H9 (cell line): ENCODE data around the gene KLRD1. TPM values are rescaled to one million over a fixed set of nuclear protein-coding genes. Genes with fewer than 3 reads are reported as not detected.
"Not testable (repeated sequence)": the region's sequence is repeated elsewhere in the genome, so short reads cannot be mapped to it uniquely, and the experiment has no call there.

Source experiments
- DNase-seq: peaks from one replicate; pipeline ENCODE4 v3.0.0-alpha.2; 2017
- H2AFZ ChIP-seq: one replicate; pipeline ENCODE4 v1.6.1; 2013; ENCODE audit warnings: mild to moderate bottlenecking, low read length, control low read depth, moderate library complexity
- H2AK5ac ChIP-seq: 2 replicates; pipeline ENCODE4 v1.6.1; 2013; ENCODE audit warnings: low read length, control low read depth, mixed read lengths; ENCODE audit not compliant: insufficient read length
- H2BK120ac ChIP-seq: one replicate; pipeline ENCODE4 v1.6.1; 2013; ENCODE audit warnings: low read depth, mild to moderate bottlenecking, low read length, control low read depth, inconsistent platforms; ENCODE audit not compliant: poor library complexity, severe bottlenecking
- H2BK12ac ChIP-seq: 2 replicates; pipeline ENCODE4 v1.6.1; 2013; ENCODE audit warnings: low read length, control low read depth, mixed read lengths, low read depth; ENCODE audit not compliant: insufficient read length
- H2BK15ac ChIP-seq: 2 replicates; pipeline ENCODE4 v1.6.1; 2013; ENCODE audit warnings: low read depth, low read length, control low read depth
- H2BK20ac ChIP-seq: one replicate; pipeline ENCODE4 v1.6.1; 2013; ENCODE audit warnings: low read depth, mild to moderate bottlenecking, low read length, control low read depth, inconsistent platforms; ENCODE audit not compliant: poor library complexity, severe bottlenecking
- H2BK5ac ChIP-seq: 2 replicates; pipeline ENCODE4 v1.6.1; 2013; ENCODE audit warnings: low read length, control low read depth, mixed read lengths; ENCODE audit not compliant: insufficient read length
- H3K14ac ChIP-seq: 2 replicates; pipeline ENCODE4 v1.6.1; 2013; ENCODE audit warnings: low read length, control low read depth; ENCODE audit not compliant: insufficient read depth
- H3K18ac ChIP-seq: 2 replicates; pipeline ENCODE4 v1.6.1; 2013; ENCODE audit warnings: low read depth, mild to moderate bottlenecking, mixed read lengths, low read length, control low read depth; ENCODE audit not compliant: insufficient read length
- H3K23ac ChIP-seq: 2 replicates; pipeline ENCODE4 v1.6.1; 2013; ENCODE audit warnings: low read length, control low read depth, mixed read lengths, low read depth; ENCODE audit not compliant: insufficient read length
- H3K23me2 ChIP-seq: 2 replicates; pipeline ENCODE4 v1.6.1; 2013; ENCODE audit warnings: low read depth, mild to moderate bottlenecking, mixed read lengths, low read length, control low read depth; ENCODE audit not compliant: insufficient read length, poor library complexity, severe bottlenecking
- H3K27ac ChIP-seq: 2 replicates; pipeline ENCODE4 v1.5.1; 2013; ENCODE audit warnings: low read length, control low read depth, mixed read lengths, low read depth; ENCODE audit not compliant: insufficient read length
- H3K27me3 ChIP-seq: 2 replicates; pipeline ENCODE4 v1.6.1; 2013; ENCODE audit warnings: low read length, control low read depth, inconsistent platforms; ENCODE audit not compliant: insufficient read depth
- H3K4ac ChIP-seq: 2 replicates; pipeline ENCODE4 v1.6.1; 2013; ENCODE audit warnings: low read depth, mild to moderate bottlenecking, control low read depth, inconsistent platforms, low read length, moderate library complexity
- H3K4me1 ChIP-seq: 2 replicates; pipeline ENCODE4 v1.6.1; 2013; ENCODE audit warnings: low read length, control low read depth, inconsistent platforms; ENCODE audit not compliant: insufficient read depth
- H3K4me2 ChIP-seq: 2 replicates; pipeline ENCODE4 v1.6.1; 2013; ENCODE audit warnings: low read length, control low read depth, mixed read lengths; ENCODE audit not compliant: insufficient read length, insufficient read depth
- H3K56ac ChIP-seq: 2 replicates; pipeline ENCODE4 v1.6.1; 2013; ENCODE audit warnings: low read depth, mild to moderate bottlenecking, mixed read lengths, low read length, control low read depth; ENCODE audit not compliant: insufficient read length
- H3K79me1 ChIP-seq: 2 replicates; pipeline ENCODE4 v1.6.1; 2013; ENCODE audit warnings: low read depth, mild to moderate bottlenecking, moderate library complexity, low read length, control low read depth, inconsistent platforms; ENCODE audit not compliant: insufficient read depth, poor library complexity, severe bottlenecking
- H3K79me2 ChIP-seq: 2 replicates; pipeline ENCODE4 v1.6.1; 2013; ENCODE audit warnings: low read length, control low read depth, inconsistent platforms; ENCODE audit not compliant: insufficient read depth
- H3K9ac ChIP-seq: 2 replicates; pipeline ENCODE4 v1.6.1; 2013; ENCODE audit warnings: low read length, control low read depth, mixed read lengths; ENCODE audit not compliant: insufficient read length; ENCODE audit errors: extremely low read depth
- H3K9me3 ChIP-seq: one replicate; pipeline ENCODE4 v1.6.1; 2013; ENCODE audit warnings: low read depth, low read length, inconsistent platforms; ENCODE audit not compliant: control insufficient read depth
- H3T11ph ChIP-seq: one replicate; pipeline ENCODE4 v1.6.1; 2013; ENCODE audit warnings: mild to moderate bottlenecking, low read length, control low read depth, inconsistent platforms
- H4K20me1 ChIP-seq: one replicate; pipeline ENCODE4 v1.6.1; 2013; ENCODE audit not compliant: control insufficient read depth, insufficient read length, insufficient read depth
- H4K5ac ChIP-seq: 2 replicates; pipeline ENCODE4 v1.6.1; 2013; ENCODE audit warnings: low read depth, mild to moderate bottlenecking, mixed read lengths, low read length, control low read depth; ENCODE audit not compliant: insufficient read length
- H4K8ac ChIP-seq: replicated peaks from 2 replicates; pipeline ENCODE4 v1.6.1; 2013; ENCODE audit warnings: low read length, control low read depth, mixed read lengths, low read depth; ENCODE audit not compliant: insufficient read length
- H4K91ac ChIP-seq: 2 replicates; pipeline ENCODE4 v1.6.1; 2013; ENCODE audit warnings: low read depth, mild to moderate bottlenecking, moderate library complexity, mixed read lengths, low read length, control low read depth; ENCODE audit not compliant: insufficient read length
- H3K27ac Mint-ChIP-seq, 3 experiments: 2 replicates in 2 of 3; 3 replicates in 1 of 3; pipeline ENCODE4 v1.8.0; 2020 to 2021; ENCODE audit warnings: mixed read lengths in 3 of 3, mild to moderate bottlenecking in 1 of 3, moderate library complexity in 1 of 3
- H3K27me3 Mint-ChIP-seq: 2 replicates; pipeline ENCODE4 v1.8.0; 2021; ENCODE audit warnings: low read depth, mild to moderate bottlenecking, moderate library complexity, mixed read lengths
- H3K36me3 Mint-ChIP-seq, 3 experiments: 2 replicates in 2 of 3; 3 replicates in 1 of 3; pipeline ENCODE4 v1.8.0; 2020 to 2021; ENCODE audit warnings: low read depth in 3 of 3, mixed read lengths in 3 of 3; ENCODE audit not compliant: insufficient read depth in 1 of 3
- H3K4me1 Mint-ChIP-seq, 2 experiments: 2 replicates each; pipeline ENCODE4 v1.8.0; 2020; ENCODE audit warnings: mixed read lengths in 2 of 2
- H3K4me3 Mint-ChIP-seq, 2 experiments: 2 replicates in 1 of 2; 3 replicates in 1 of 2; pipeline ENCODE4 v1.8.0; 2020 to 2021; ENCODE audit warnings: mild to moderate bottlenecking in 2 of 2, mixed read lengths in 2 of 2, moderate library complexity in 1 of 2
- H3K9me3 Mint-ChIP-seq, 2 experiments: 2 replicates in 1 of 2; 3 replicates in 1 of 2; pipeline ENCODE4 v1.8.0; 2020; ENCODE audit warnings: mild to moderate bottlenecking in 2 of 2, mixed read lengths in 2 of 2, moderate library complexity in 1 of 2
- CTCF ChIP-seq: fragments of 200-600 bp; sonication (generic); conservative IDR thresholded peaks from 3 replicates; pipeline ENCODE4 v1.8.0; 2021; ENCODE audit warnings: antibody characterized with exemption, mild to moderate bottlenecking
- WGBS: extraction: QIAGEN DNeasy Blood & Tissue Kit; methylation state at CpG from one replicate; pipeline ENCODE4 v1.1.7; 2013; ENCODE audit warnings: missing lambda C conversion rate, low lambda C conversion rate, mixed read lengths; ENCODE audit not compliant: insufficient read length; ENCODE audit errors: extremely low coverage; 5-methylcytosine and 5-hydroxymethylcytosine counted together
- total RNA-seq: library from RNA; stranded (reverse); gene quantifications from 2 replicates; pipeline ENCODE4 v1.2.1, GENCODE V29; 2021

KLRD1 gene
- total RNA-seq, 1 experiment from 2014 or later = not detected

- Mint-ChIP-seq H3K4me3 (peak overlapping the region in 1 of 2 experiments; percentile 15; a peak in 1 of 5 replicates), H3K4me1 (peaks cover 31 to 43% of the 10 kb centered on the region in 2 experiments), H3K9me3 (peaks cover 4 to 7% of the 10 kb centered on the region in 2 experiments; a peak in 3 of 5 replicates), H3K27me3 (no peaks in the 10 kb centered on the region), H3K27ac (no peak overlapping the region), H3K36me3 (peaks cover 0 to 8% (median 5%) of the 10 kb centered on the region in 3 experiments; a peak in 4 of 7 replicates)
- Histone ChIP-seq H3K23ac (no peak overlapping the region), H3K9me3 (no peaks in the 10 kb centered on the region), H2BK12ac (no peak overlapping the region), H2AK5ac (no peak overlapping the region), H3K79me1 (no peaks in the 10 kb centered on the region), H2BK15ac (no peak overlapping the region), H3K4me2 (no peak overlapping the region), H3K14ac (no peak overlapping the region), H3K27me3 (no peaks in the 10 kb centered on the region), H4K91ac (no peak overlapping the region), H3K18ac (no peak overlapping the region), H3K4me1 (peaks cover 10% of the 10 kb centered on the region; the same call in 1 of the 2 replicates), H3K27ac (no peak overlapping the region), H2AFZ (no peak overlapping the region), H3K4ac (no peak overlapping the region), H3K79me2 (no peaks in the 10 kb centered on the region), H3K9ac (no peak overlapping the region), H4K5ac (no peak overlapping the region), H3K23me2 (peaks cover under 1% of the 10 kb centered on the region), H4K8ac (no peak overlapping the region), H3T11ph (no peak overlapping the region), H3K56ac (no peak overlapping the region), H2BK5ac (no peak overlapping the region), H2BK20ac (no peak overlapping the region), H2BK120ac (no peak overlapping the region), H4K20me1 (no peaks in the 10 kb centered on the region)
- no CpG with 5 or more reads among the region's 8 CpGs for WGBS
- TF ChIP-seq CTCF = no peak
- no peak for DNase-seq
These were observed 62.1 kb downstream of the KLRD1 start for GRCh38 chr12:10369557-10370415.

- not testable (repeated sequence) for H3K14ac ChIP-seq, H2AK5ac ChIP-seq, H3K56ac ChIP-seq, DNase-seq, H3T11ph ChIP-seq, H3K27ac ChIP-seq, H3K79me1 ChIP-seq, H4K5ac ChIP-seq, H2BK12ac ChIP-seq, H3K4ac ChIP-seq, H2BK20ac ChIP-seq, H3K79me2 ChIP-seq, H3K9me3 ChIP-seq, H3K9ac ChIP-seq, H2BK120ac ChIP-seq, H3K4me1 ChIP-seq, H3K36me3 Mint-ChIP-seq, H3K4me2 ChIP-seq, H4K20me1 ChIP-seq, H4K91ac ChIP-seq, H3K27me3 ChIP-seq, H3K23ac ChIP-seq, H3K27me3 Mint-ChIP-seq, H2BK5ac ChIP-seq, H3K18ac ChIP-seq, H2BK15ac ChIP-seq, H4K8ac ChIP-seq, H3K23me2 ChIP-seq, H2AFZ ChIP-seq, H3K9me3 Mint-ChIP-seq, H3K4me3 Mint-ChIP-seq
- Mint-ChIP-seq H3K4me1 (peaks cover 35 to 40% of the 10 kb centered on the region in 2 experiments), H3K27ac (peak overlapping the region in 1 of 3 experiments; percentile 73; a peak in 1 of 7 replicates)
- WGBS = no CpG with 5 or more reads among the region's 6 CpGs
These were observed 64.3 kb downstream of the KLRD1 start for GRCh38 chr12:10371893-10372535.
